ENCODE measurements around the gene OR7C1.
"Not testable (repeated sequence)": the region's sequence is repeated elsewhere in the genome, so short reads cannot be mapped to it uniquely, and the experiment has no call there.

Gene OR7C1

GRCh38 chr19:14767466-14767971 lies 67.5 kb downstream of the OR7C1 start:
- DNase-seq (ENCODE audit: low read depth in 3 of 3): no peak

GRCh38 chr19:14765841-14766240 lies 69.1 kb downstream of the OR7C1 start:
- DNase-seq (ENCODE audit: low read depth in 3 of 3): not testable (repeated sequence)

GRCh38 chr19:14765403-14765802 lies 69.6 kb downstream of the OR7C1 start:
- DNase-seq (ENCODE audit: low read depth in 3 of 3): not testable (repeated sequence)

- no peak for DNase-seq (ENCODE audit: low read depth in 3 of 3)
These were observed 70.6 kb downstream of the OR7C1 start for GRCh38 chr19:14764401-14764800.

GRCh38 chr19:14763497-14764145 lies 71.4 kb downstream of the OR7C1 start:
- no peak for DNase-seq (ENCODE audit: low read depth in 3 of 3)

GRCh38 chr19:14762111-14762510 lies 72.9 kb downstream of the OR7C1 start:
- no peak for DNase-seq (ENCODE audit: low read depth in 3 of 3)

- DNase-seq (ENCODE audit: low read depth in 3 of 3): no peak
These were observed 73.4 kb downstream of the OR7C1 start for GRCh38 chr19:14761607-14762006.

- DNase-seq (ENCODE audit: low read depth in 3 of 3): no peak
These were observed 76.2 kb downstream of the OR7C1 start for GRCh38 chr19:14758816-14759215.

- DNase-seq (ENCODE audit: low read depth in 3 of 3): no peak
These were observed 86.4 kb downstream of the OR7C1 start for GRCh38 chr19:14748601-14749000.

All from stimulated activated CD4-positive, alpha-beta T cell treated with anti-CD3 and anti-CD28 coated beads, TNF-alpha, amount 100 ng/mL, for 24 hours (primary cell).